GM12874 (cell line): ENCODE measurements around the gene FUCA2.

ENCODE experiments used
- TF ChIP-seq, protein P1 (sequence below): IDR thresholded peaks from 2 replicates; pipeline ENCODE4 v1.5.1; 2011; ENCODE audit warnings: low read depth, mild to moderate bottlenecking, control low read depth, low read length, moderate library complexity; ENCODE audit not compliant: insufficient read depth

The FUCA2 gene

DNA sequence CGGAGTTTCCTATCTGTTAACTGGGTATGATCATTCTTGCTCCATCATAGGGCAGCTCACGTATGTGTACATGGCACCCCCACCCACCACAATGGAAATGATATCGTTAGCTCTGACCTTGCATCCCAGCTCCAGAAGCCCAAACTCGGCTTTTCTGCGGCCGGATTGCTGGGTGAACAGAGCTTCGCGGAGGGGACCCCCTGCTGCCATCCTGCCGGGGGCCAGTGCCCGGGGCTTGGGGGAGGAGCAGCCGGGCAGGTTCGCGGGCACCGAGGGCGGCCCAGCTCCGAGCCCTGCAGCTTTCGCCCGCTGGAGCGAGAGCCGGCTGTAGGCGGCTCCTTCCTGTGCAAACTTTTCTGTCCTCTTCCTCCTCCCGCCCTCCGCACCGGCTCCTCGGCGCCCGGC, 24.9 kb upstream of the FUCA2 start:
- TF ChIP-seq, protein P1, sequence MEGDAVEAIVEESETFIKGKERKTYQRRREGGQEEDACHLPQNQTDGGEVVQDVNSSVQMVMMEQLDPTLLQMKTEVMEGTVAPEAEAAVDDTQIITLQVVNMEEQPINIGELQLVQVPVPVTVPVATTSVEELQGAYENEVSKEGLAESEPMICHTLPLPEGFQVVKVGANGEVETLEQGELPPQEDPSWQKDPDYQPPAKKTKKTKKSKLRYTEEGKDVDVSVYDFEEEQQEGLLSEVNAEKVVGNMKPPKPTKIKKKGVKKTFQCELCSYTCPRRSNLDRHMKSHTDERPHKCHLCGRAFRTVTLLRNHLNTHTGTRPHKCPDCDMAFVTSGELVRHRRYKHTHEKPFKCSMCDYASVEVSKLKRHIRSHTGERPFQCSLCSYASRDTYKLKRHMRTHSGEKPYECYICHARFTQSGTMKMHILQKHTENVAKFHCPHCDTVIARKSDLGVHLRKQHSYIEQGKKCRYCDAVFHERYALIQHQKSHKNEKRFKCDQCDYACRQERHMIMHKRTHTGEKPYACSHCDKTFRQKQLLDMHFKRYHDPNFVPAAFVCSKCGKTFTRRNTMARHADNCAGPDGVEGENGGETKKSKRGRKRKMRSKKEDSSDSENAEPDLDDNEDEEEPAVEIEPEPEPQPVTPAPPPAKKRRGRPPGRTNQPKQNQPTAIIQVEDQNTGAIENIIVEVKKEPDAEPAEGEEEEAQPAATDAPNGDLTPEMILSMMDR: no peak

DNA sequence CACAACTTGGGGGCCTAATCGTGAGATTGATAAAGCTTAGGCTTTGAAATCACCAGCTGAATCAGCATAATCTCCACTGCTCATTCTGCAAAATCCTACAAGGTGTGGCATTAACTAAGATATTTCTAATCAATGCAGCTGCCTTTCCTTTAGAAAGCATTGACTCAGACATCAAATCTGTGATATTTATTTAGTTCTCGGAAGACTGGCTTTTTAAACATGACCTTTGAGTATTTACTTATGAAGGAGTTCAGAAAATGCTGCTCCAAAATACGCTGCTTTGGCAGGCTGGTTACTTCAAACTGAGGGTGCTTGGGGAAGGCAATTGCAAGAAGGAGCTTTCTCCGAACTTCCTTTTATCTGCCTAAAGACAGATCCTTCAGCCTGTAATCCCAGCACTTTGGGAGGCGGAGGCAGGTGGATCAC, 23.7 kb upstream of the FUCA2 start:
- TF ChIP-seq, protein P1: no peak

DNA sequence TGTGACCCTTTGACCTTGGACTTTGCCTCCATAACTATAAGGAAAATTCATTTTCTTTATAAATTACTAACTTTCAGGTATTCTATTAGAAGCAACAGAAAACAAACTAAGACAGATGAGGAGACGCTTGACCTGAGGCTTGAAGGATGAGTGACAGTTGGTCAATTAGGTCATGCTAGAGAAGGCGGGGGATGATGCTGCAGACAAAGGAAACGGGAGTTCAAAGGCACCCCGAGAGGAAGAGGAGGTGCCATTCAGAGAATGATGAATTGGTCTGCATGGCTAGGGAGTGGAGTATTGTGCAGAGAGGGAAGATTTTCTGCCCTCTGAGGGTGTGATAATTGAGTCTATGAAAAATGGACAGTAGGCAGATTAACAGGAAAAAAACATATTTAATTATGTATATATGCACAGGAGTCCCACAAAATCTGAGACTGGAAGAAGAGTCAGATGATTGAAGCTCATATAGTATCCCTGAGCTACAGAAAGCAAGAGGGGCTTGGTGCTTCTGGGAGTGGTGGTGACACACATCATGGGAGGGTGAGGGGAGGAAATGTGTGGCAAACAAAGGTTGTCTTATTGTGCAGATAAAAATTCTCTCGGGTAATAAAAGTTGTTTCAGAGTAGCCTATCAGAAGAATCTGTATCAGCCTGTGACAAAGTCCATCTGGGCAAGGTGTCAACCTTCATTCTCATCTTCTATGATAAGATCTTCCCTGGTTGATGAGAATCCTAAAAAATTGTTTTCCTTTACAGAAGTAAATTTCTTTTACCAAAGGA, 20.4 kb upstream of the FUCA2 start:
- TF ChIP-seq, protein P1: no peak

GRCh38 chr6:143529095-143529494, 17.6 kb upstream of the FUCA2 start:
- TF ChIP-seq, protein P1: 0 out of 2 replicates have a peak, but pooled peaks have one; percentile 9

GRCh38 chr6:143528164-143528811, 16.8 kb upstream of the FUCA2 start:
- TF ChIP-seq, protein P1: no peak

DNA sequence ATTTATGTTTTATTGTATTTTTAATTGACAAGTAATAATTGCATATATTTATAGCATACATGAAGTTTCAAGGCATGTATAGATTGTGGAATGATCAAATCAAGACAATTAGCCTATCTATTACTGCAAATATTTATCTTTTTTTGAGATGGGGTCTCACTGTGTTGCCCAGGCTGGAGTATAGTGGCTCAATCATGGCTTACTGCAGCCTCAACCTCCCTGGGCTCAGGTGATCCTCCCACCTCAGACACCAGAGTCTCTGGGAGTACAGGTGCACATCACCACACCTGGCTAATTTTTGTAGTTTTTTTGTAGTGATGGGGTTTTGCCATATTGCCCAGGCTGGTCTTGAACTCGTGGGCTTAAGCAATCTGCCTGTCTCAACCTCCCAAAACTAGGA, 16.2 kb upstream of the FUCA2 start:
- TF ChIP-seq, protein P1: no peak

GRCh38 chr6:143525356-143525755, 13.8 kb upstream of the FUCA2 start:
- TF ChIP-seq, protein P1: no peak
